ENCODE results near the gene FXN. TPM values are rescaled to one million over a fixed set of nuclear protein-coding genes. Genes with fewer than 3 reads are reported as not detected.

FXN gene
- total RNA-seq, 2 donors from 2014 or later = 7.9 to 11.2 TPM

DNA sequence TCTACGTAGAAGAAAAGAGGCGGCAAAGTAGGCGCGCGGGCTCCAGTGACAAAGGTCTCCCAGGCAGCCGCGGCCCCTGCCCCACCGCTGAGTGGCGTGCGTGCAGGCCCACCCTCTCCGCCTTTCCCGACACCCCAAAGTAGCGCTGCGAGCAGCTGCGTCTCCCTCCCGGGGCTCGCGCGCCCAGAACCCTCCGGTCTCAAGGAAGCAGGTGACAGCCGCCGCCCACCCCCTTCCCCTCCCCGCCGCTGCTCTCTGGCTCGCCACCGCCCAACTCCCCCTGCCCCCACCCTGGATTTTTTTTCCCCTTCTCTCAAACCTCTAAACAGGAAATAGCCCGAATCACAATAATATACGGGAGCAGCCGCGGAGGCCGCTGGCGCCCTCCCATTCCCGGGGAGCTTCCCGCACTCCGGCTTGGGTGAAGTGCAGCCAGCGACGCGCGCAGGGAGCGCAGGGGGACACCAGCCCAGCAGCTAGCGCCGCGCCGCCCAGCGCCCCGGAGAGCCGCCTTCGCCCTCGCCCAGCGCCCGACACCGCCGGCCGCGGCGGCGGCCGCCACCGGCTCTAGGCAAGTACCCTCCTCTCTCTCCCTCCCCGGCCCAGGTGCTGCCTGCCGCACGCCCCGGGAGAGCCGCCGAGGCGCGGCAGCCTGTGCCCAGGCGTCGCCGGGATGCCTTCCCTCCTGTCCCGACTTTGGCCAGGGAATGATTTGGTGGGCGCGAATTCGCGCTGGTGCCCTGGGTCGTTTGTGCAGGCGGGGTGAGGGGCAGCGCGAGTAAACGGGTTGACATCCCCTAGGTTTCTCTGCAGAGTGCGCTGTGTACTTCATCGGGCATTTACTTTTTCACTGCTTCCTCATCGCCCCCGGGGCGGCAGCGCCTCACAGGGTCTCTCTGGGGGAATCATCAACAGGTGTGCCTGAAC lies 85.9 kb downstream of the FXN start:
- intact Hi-C loops (cut with DNase I, micrococcal nuclease) = no loop called here
- peak; percentile 55 for ATAC-seq
- peak; percentile 76 to 79 for DNase-seq

DNA sequence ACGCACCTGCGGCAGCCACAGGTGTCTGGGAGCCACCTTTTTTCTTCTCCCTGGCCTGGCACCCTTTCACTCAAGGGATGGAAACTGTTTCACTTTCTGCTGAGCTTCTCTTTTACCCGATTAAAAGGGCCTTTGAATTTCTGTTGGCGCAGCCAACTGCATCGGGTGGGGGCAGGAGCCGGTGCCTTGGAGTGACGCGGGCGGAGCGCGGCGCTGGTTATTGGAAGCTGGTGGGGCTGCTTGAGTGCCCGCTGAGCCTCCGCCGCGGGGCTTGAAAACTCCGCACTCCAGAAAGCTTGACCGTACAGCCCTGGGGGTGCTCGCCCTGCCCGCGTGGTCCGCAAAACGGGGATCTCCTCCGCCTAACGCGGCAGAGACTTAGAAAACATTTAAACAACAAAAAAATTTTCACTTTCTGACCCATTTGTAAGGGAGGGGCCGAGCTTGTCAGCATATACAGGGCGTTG lies 86.6 kb downstream of the FXN start:
- peak; percentile 56 to 77 for DNase-seq
- intact Hi-C loops (cut with DNase I, micrococcal nuclease) = no loop called here
- peak; percentile 56 for ATAC-seq

DNA sequence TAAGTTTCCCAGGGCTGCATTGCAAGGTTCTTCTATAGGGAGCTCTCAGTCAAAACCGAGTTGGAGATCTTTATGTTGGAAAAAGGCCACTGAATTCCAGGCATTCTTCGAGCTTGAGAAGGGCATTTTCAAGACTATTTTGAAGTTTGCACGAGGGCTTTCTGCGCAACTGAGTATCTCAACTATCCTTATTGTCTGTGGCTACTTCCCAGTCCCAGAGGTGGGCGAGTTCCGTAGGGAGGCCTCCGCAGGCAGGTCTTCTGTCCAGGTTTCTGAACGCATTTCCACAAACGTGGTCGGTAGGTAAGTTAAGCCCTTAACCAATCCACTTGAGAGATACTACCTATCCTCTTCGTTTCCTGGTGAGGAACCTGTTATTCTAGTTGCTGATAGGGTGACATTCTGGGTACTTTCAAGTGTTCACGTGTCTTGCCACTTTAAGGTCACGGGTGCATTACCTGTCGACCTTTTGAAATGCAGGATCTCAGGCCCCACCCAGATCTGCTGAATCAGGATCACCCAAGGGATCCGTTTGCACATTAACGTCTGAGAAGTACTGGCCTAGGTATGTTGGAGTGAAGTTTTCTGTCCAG lies 87.1 kb downstream of the FXN start:
- ATAC-seq (peak; percentile 69), DNase-seq (peak; percentile 51 to 83)
- intact Hi-C loops (cut with DNase I, micrococcal nuclease) = no loop called here

DNA sequence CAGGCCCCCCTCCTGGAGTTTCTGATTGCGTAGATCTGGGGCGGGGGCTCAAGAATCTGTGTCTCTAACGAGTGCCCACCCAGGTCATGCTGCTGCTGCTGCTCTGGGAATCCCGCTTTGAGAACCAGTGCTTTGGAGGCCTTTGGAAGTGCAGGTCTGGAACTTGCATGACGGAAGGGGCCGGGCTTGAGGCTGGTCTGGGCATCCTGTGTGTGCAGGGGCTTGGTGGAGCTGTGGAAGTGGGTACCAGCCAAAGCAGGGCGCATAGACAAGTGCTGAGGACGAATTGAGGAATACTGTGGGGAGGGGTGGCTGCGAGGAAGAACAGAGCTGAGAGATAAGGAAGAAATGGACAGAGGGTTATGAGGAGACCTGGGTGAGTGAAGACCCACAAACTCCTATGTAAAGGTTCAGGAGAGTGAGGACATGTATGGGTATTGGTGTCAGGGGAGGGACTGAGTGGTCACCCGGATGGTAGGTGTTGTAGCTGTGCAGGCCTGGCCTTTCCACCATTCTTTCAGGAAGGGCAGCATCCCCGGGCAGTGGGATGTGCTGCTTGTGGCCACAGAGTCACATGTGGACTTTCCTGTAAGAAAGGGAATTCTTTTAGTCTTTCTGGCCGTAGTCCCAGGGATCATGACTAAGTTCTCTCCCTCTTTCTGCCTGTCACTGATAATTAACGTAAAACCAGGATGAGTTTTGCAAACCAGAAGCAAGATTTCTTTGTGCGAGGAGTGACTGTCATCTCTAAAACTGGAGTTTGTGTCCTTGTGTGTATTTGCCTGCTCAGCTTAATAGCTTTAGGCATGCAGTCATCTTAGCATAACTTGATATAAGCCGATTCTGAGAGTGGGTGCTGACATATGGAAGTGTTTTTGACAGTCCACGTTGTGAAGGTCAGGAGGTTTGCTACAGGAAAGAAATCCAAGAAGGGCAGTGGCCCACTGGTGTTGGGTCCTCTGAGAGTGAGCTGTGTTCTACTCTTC lies 95.2 kb downstream of the FXN start:
- no peak for DNase-seq
- intact Hi-C loops (cut with DNase I, micrococcal nuclease) = no loop called here
- no peak for ATAC-seq

DNA sequence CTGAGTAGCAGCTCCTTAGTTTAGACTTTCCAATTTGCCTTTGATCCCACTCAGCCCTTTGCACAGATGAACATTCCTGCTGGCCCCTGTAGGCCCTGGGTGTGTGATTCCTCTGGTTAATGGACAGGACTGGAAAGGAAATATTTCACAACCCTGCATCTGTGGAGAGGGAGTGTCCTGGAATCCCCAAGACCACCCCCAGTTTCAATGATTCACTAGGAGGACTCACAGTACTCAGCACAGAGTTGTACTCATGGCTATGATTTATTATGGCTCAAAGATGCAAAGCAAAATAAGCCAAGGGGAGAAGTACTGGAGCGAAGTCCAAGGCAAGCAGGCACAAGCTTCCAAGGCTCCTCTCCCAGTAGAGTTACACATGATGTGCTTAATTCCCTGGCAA lies 96.1 kb downstream of the FXN start:
- ATAC-seq = peak; percentile 79
- intact Hi-C loops (cut with DNase I, micrococcal nuclease) = no loop called here
- no peak for DNase-seq

DNA sequence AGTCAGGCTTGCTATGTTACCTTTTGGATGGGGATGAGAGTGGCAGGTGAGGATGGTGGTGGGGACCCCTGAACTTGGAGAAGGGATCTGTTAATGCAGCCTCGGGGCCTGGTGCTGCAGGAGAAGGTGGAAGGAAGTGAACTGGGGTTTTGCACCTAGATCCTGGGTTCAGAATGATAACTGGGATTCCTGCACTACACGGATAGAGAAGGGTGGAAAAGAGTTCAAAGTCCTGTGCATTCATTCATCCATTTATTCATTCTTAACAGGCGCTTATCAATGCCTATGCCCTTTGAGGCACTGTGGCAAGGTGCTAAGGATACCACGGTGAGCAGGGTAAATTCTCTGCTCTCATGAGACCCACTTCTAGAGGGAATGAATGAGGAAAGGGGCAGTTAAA lies 96.8 kb downstream of the FXN start:
- intact Hi-C loops (cut with DNase I, micrococcal nuclease) = no loop called here
- ATAC-seq (peak; percentile 37), DNase-seq (no peak)

DNA sequence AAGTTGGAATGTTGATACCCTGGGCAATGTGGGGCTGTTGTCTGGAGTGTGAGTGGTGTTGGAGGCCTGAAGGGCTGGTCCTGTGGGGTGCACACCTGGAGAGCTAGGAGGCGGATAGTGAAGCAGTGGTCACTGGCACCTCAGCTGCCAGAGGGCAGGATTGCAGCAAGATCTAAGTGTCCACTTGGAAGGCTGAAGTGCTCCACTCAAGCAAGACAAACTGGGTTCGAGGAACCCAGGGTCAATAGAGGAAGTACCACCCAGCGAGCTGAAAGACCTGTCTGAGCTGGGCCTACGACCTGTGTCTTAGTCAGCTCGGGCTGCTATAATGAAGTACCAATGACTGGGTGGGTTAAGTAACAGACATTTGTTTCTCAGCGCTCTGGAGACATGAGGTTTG lies 98.9 kb downstream of the FXN start:
- intact Hi-C loops (cut with DNase I, micrococcal nuclease) = no loop called here
- DNase-seq = no peak
- ATAC-seq = no peak

DNA sequence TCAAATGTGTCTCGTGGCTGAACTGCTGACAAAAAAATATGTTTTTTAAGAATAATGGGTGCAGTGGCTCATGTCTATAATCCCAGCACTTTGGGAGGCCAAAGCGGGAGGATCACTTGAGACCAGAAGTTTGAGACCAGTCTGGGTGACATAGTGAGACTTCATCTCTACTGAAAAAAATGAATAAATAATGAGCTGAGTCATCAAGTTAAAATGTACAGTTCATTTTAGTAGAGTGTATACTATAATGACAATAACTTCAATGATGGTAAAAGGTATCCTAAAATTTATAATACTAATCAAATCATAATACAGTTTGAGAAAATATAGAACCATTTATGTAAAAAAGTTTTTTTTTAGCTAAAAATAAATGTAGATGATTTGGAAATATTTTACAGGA lies 100.6 kb downstream of the FXN start:
- DNase-seq = no peak

DNA sequence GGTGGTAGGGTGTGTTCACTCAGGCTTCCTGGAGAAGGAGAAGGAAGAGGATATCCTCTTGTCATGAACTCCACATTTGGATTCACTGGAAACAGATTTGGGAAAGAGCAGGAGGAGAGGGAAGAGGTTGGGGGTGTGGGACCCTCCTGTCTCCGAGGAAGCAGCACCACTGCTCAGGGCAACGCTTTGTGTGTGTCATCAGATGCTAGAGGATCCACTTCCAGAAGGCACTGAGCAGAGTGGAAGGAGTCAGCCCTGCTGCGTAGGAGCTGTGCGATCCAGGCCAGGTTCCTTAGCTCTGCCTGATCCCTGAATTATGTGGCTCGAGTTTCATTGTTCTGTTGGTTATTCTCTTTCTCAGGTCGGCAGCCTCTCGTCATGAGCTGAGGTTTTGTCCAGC lies 101.2 kb downstream of the FXN start:
- ATAC-seq = no peak
- intact Hi-C loops (cut with DNase I, micrococcal nuclease) = no loop called here
- DNase-seq = no peak

More for the DNA sequence above, 100.6 kb downstream of the FXN start:
- no peak for ATAC-seq
- intact Hi-C loops (cut with DNase I, micrococcal nuclease) = no loop called here

DNA sequence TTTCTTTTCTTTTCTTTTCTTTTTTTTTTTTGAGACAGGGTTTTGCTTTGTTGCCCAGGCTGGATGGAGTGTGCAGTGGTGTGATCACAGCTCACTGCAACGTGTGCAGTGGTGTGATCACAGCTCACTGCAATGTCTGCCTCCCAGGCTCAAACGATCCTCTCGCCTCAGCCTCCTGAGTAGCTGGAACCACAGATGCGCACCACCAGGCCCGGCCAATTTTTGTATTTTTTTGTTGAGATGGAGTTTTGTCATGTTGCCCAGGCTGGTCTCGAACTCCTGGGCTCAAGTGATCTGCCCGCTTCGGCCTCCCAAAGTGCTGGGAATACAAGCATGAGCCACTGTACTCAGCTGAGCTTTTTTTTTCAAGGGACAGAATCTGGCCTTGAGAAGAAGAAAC lies 101.8 kb downstream of the FXN start:
- intact Hi-C loops (cut with DNase I, micrococcal nuclease) = no loop called here
- no peak for ATAC-seq
- no peak for DNase-seq

DNA sequence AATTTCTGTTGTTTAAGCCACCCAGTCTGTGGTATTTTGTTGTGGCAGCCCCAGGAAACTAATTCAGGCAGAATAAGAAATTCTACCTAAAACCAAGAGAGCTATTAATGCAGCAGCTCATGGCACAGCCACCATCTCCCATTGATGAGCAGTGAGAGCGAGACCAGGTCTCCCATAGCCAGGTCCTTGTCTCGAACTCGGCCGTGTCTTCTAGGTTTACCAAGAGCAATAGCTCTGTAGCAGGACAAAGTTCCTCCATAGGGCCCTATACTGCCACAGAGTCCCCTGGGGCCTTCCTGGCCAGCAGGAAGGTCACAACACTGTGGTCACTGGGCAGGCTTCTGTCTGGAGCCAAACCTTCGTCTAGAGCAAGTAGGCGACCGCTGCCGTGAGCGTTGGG lies 104.0 kb downstream of the FXN start:
- ATAC-seq (no peak), DNase-seq (no peak)
- intact Hi-C loops (cut with DNase I, micrococcal nuclease) = no loop called here

DNA sequence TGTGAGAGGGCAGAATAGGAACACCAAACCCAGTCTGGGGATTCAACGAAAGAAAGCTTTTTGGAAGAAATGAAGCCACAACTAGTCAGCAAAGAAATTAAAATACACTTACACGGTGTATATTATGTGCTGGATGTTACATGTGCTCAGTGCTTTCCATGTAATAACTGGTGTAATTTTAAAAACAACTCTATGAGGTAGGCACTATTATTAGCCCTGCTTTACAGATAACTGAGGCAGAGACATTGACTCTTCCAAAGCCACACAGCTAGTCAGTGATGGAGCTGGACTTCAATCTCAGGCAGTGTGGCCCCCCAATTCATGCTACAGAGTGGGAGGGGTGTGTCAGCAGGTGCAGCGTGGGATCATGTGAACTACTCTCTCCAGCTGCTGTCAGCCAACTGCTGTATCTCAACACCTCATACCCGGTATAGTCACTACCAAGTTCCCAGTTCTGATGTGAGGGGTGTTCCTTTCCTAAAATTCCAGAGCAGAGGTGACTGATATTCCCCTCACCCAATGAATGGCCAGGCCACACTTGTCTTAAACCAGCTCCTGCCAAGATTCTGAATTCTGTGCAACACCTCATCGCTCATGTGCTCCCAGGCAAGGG lies 104.7 kb downstream of the FXN start:
- ATAC-seq (no peak), DNase-seq (no peak)
- intact Hi-C loops (cut with DNase I, micrococcal nuclease) = no loop called here

DNA sequence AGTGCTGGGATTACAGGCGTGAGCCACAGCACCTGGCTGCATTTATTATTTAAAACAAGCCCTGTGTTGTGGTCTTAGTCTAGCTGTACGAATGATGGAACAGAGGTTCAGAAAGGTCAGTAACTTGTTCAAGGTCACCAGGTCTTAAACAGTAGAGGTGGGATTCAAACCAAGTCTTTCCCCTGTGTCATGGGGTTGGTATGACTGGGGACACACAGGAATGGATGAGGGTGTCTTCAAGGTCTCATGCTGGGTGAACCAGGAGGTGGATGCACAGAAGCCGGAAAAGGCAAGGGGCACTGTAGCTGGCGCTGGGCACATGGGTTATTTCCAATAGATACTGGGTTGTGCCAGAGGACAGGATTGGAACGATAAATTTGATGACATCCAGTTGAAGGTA lies 106.3 kb downstream of the FXN start:
- intact Hi-C loops (cut with DNase I, micrococcal nuclease) = no loop called here
- DNase-seq (no peak), ATAC-seq (no peak)

DNA sequence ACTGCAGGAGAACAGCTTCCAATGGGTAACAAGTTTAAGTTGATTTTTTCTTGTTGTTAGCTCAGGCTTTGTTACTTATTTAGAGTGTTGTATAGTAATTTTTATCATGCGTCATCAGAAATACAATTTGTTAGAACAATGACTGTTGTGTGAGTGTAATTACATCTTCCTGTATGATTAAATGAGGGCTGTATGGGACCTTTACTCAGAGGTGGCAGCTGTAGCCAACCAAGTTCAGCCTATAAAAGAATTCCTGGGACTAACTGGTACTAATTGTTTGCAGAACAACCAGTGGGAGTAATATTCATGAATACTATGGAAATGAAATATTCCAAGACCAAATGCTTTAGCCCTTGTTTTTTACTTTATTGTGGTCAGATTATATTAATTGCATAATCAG lies 107.7 kb downstream of the FXN start:
- intact Hi-C loops (cut with DNase I, micrococcal nuclease) = no loop called here
- DNase-seq (no peak), ATAC-seq (peak; percentile 84)

DNA sequence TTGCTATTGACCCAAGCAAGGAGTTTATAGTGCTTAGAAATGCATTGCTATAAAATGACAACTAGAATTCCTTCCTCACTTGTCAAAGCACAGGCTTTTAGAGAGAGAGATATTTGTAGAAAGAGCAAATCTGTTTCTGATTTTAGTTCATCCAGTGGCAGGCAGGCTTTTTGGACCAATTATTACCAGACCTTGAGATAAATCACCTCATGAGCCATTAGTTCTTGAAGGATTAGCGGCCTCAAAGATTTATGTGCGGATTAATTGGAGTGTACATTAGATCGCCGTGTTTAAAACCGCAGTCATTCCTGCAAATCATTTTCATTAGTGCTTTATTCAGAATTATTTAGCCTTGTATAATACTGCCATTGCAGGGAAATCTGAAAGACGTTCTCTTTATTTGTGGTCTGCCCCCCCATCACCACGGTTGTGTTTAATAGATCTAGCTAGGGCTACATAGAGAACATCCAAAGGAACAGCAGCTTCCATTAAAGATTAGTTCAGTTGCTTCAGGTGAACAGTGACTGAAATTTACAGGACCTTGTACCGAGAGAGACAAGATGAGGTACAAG lies 109.7 kb downstream of the FXN start:
- DNase-seq = no peak
- intact Hi-C loops (cut with DNase I, micrococcal nuclease) = no loop called here
- no peak for ATAC-seq

DNA sequence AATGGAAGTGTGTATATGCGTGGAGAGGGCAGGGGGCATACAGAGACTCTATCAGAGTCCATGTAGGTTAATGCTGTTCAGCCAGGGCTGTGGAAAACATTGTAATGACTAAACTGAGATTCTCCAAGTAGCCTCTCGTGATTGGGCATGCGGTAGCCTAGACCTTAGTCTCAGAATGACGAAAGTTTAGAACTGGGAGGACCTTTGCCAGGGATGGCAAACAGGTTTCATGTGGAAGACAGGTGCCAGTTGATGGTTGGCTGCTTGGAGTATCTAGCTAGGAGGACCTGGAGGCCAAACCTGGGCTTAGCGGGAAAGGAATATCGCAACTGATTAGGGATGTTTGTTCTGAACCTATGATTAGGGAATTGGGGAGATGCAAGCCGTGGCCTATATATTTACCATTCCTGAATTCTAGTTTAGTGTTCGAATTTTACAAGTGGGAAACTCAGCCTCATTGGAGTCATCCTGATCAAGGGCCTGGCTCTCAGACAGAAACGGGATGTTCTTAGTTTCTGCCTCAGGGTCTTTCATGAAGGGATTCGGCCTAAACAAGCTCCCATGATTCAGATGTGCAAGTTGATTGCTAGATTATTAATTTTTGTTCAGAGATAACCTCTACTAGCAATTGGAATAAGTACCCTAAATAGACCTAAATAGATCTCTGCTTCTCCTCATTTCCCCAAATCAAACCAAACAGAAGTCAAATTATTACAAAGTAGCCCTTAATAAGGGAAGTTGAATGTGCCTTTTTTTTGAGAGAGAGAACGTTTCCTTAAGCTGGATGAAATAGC lies 111.7 kb downstream of the FXN start:
- intact Hi-C loops (cut with DNase I, micrococcal nuclease) = no loop called here
- no peak for DNase-seq

DNA sequence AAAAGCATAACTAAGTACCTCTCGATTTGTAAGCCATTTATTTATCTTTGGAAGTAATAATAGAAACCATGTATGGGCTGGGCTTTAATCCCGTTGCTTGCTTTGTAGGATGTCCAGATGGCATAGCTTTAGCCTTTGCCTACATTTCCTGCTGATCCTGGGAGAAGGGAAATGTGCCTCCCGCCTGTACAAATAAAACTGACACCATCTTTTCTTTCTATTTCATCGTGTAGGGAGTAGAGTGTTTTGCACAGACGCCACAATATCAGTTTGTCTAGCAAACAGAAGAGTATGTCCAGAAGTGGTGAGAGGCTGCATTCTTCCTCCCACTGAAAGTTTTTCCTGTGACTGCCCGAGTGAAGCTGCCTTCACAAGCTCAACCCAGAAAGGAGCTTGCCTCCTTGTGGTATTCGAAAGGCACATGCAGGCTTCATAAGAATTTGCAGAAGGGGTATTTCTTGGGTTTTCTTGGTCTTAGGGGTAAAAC lies 113.8 kb downstream of the FXN start:
- no peak for DNase-seq
- peak; percentile 45 for ATAC-seq
- intact Hi-C loops (cut with DNase I, micrococcal nuclease) = no loop called here

More for the DNA sequence above, 111.7 kb downstream of the FXN start:
- no peak for ATAC-seq
